Measurements from ENCODE around the gene FTH1. TPM values are rescaled to one million over a fixed set of nuclear protein-coding genes. Genes with fewer than 3 reads are reported as not detected.

FTH1 gene
- total and polyA plus RNA-seq, 10 donors, result 1,915 to 3,321 (median 2,501) TPM

DNA sequence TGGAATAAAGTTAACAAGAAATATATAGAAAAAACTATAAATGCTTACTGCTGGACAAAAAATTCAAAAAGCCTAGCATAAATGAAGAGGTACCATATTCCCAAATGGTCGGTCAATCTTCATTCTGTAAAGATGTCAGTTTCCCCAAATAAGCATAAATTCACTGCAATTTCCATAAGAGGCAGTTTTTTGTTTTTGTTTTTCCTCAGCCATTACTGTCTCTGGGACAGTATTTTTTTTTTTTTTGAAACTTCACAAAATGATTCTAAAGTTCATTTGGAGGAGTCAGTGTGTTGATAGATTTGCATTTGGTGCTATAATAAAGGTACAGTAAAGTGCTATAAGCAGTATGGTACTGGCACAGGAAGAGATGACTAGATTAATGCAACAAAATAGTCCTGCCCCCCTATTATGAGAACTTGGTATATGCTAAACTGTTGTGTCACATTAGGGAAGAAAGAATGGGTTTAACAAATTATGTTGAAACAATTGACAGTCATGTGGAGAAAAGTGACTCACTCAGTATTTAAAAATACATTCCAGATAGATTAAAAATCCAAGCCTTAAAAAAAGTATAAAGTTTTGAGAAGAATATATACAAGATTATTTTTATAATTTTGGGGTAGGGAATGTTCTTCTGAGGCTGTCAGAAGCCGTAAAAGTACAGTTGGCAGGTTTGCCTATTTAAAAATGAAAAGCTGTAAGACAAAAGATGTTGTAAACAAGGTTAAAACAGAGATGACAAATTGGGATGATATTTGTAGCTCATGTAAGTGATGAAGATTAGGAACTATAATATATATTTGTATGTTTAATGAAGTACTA lies 2.6 kb upstream of the FTH1 start:
- TF ChIP-seq POLR2A (IDR thresholded peaks at IDR 0.05) (no peak), POLR2AphosphoS5 (IDR thresholded peaks at IDR 0.05) (no peak), CTCF (IDR thresholded peaks at IDR 0.05 in 8 of 11, conservative IDR thresholded peaks at IDR 0.05 in 3 of 11) (no peak)
- Histone ChIP-seq H3K36me3 (peaks cover 0 to 14% (median 4%) of the 10 kb centered on the region in 6 donors), H3K4me3 (peak overlapping the region in 1 of 8 donors; percentile 47), H3K27ac (peak overlapping the region; percentile 72 to 100 (median 99)), H3K9me3 (no peaks in the 10 kb centered on the region), H3K27me3 (replicated peaks in 1 of 7) (no peaks in the 10 kb centered on the region), H3K4me1 (peaks cover 45 to 87% (median 74%) of the 10 kb centered on the region in 6 donors)
- DNase-seq, result no peak
- WGBS, 5 donors, result 88 to 94% (median 92%) methylated on average over 2 of the region's 2 CpGs
- intact Hi-C loops (cut with DNase I; ENCODE audit: low total_unique reads), result no loop called here

- Histone ChIP-seq H3K36me3 (peaks cover 0 to 21% (median 11%) of the 10 kb centered on the region in 6 donors), H3K9me3 (no peaks in the 10 kb centered on the region), H3K4me1 (peaks cover 51 to 89% (median 79%) of the 10 kb centered on the region in 6 donors), H3K27me3 (replicated peaks in 1 of 7) (no peaks in the 10 kb centered on the region), H3K4me3 (no peak overlapping the region), H3K27ac (peak overlapping the region in 7 of 8 donors; percentile 94 to 100 (median 99))
- WGBS, 5 donors, result 92 to 95% (median 94%) methylated on average over 7 of the region's 7 CpGs
- intact Hi-C loops (cut with DNase I; ENCODE audit: low total_unique reads), result no loop called here
- no peak for TF ChIP-seq POLR2AphosphoS5 (IDR thresholded peaks at IDR 0.05)
- TF ChIP-seq POLR2A (IDR thresholded peaks at IDR 0.05), result no peak
- no peak for TF ChIP-seq CTCF (IDR thresholded peaks at IDR 0.05 in 8 of 11, conservative IDR thresholded peaks at IDR 0.05 in 3 of 11)
- DNase-seq, result no peak
Measured at GRCh38 chr11:61969391-61969758, 1.9 kb upstream of the FTH1 start.

GRCh38 chr11:61968758-61969390 lies 1.4 kb upstream of the FTH1 start:
- peak; percentile 72 for DNase-seq
- H3K4me3 ChIP-seq, result peak overlapping the region in 7 of 8 donors; percentile 77 to 100 (median 92)
- H3K27me3 ChIP-seq (replicated peaks in 1 of 7), result no peaks in the 10 kb centered on the region
- H3K36me3 ChIP-seq, result peaks cover 0 to 26% (median 16%) of the 10 kb centered on the region in 6 donors
- TF ChIP-seq CTCF (IDR thresholded peaks at IDR 0.05 in 8 of 11, conservative IDR thresholded peaks at IDR 0.05 in 3 of 11) (no peak), POLR2AphosphoS5 (IDR thresholded peaks at IDR 0.05) (no peak), POLR2A (IDR thresholded peaks at IDR 0.05) (no peak)
- H3K4me1 ChIP-seq, result peaks cover 53 to 89% (median 82%) of the 10 kb centered on the region in 6 donors
- intact Hi-C loops (cut with DNase I; ENCODE audit: low total_unique reads), result no loop called here
- H3K27ac ChIP-seq, result peak overlapping the region; percentile 94 to 100 (median 99)
- no peaks in the 10 kb centered on the region for H3K9me3 ChIP-seq
- 90 to 94% (median 93%) methylated on average over 16 of the region's 16 CpGs for WGBS, 5 donors
